Thymus (tissue), 11 donors: ENCODE measurements around the gene ANP32E. TPM values are rescaled to one million over a fixed set of nuclear protein-coding genes. Genes with fewer than 3 reads are reported as not detected.
"Not testable (repeated sequence)": the region's sequence is repeated elsewhere in the genome, so short reads cannot be mapped to it uniquely, and the experiment has no call there.

ENCODE experiments used
- DNase-seq, 9 donors: peaks; one replicate each; pipeline ENCODE4 v3.0.0-alpha.2; 2013; ENCODE audit warnings: low spot score in 9 of 9, low read depth in 6 of 9, missing footprints in 1 of 9
- H3K27ac ChIP-seq, 2 donors: one replicate each; pipeline ENCODE4 v1.5.1; 2013; ENCODE audit warnings: control low read depth in 1 of 2, low read depth in 1 of 2, low read length in 1 of 2, mild to moderate bottlenecking in 1 of 2, moderate library complexity in 1 of 2
- H3K27me3 ChIP-seq, 2 donors: one replicate each; pipeline ENCODE4 v1.5.1; 2013; ENCODE audit warnings: low read length in 1 of 2; ENCODE audit not compliant: control insufficient read depth in 2 of 2, insufficient read depth in 1 of 2
- H3K36me3 ChIP-seq, 2 donors: one replicate each; pipeline ENCODE4 v1.5.1; 2013; ENCODE audit warnings: low read length in 1 of 2, mild to moderate bottlenecking in 1 of 2, moderate library complexity in 1 of 2; ENCODE audit not compliant: control insufficient read depth in 2 of 2, insufficient read depth in 2 of 2
- H3K4me1 ChIP-seq, 2 donors: one replicate each; pipeline ENCODE4 v1.5.1; 2013; ENCODE audit warnings: low read length in 2 of 2; ENCODE audit not compliant: control insufficient read depth in 2 of 2, insufficient read depth in 2 of 2
- H3K4me3 ChIP-seq, 2 donors: one replicate each; pipeline ENCODE4 v1.5.1; 2013; ENCODE audit warnings: low read length in 2 of 2, control low read depth in 1 of 2, mild to moderate bottlenecking in 1 of 2
- H3K9me3 ChIP-seq, 2 donors: one replicate each; pipeline ENCODE4 v1.5.1; 2013; ENCODE audit warnings: low read length in 1 of 2, mild to moderate bottlenecking in 1 of 2; ENCODE audit not compliant: control insufficient read depth in 2 of 2, insufficient read depth in 1 of 2
- WGBS: extraction: QIAGEN DNeasy Blood & Tissue Kit; methylation state at CpG from one replicate; pipeline ENCODE4 v1.1.7; 2013; 5-methylcytosine and 5-hydroxymethylcytosine counted together
- polyA plus RNA-seq: library from polyadenylated mRNA; stranded (reverse); fragments of 200-250 nt; gene quantifications from one replicate; pipeline ENCODE4 v1.2.3, GENCODE V29; 2013
- total RNA-seq: library from RNA; stranded (reverse); fragments of 120-200 nt; gene quantifications from one replicate; pipeline ENCODE4 v1.2.4, GENCODE V29; 2013
- donor health status: healthy.

The ANP32E gene
- total and polyA plus RNA-seq, 2 donors: 44.5 to 55.4 TPM

GRCh38 chr1:150210091-150210490 lies 25.8 kb downstream of the ANP32E start:
- no peak overlapping the region for H3K4me3 ChIP-seq
- no peaks in the 10 kb centered on the region for H3K27me3 ChIP-seq
- no peaks in the 10 kb centered on the region for H3K9me3 ChIP-seq
- WGBS: 97% methylated on average over 4 of the region's 4 CpGs
- DNase-seq: no peak
- peaks cover 0 to 3% of the 10 kb centered on the region in 2 donors for H3K36me3 ChIP-seq
- H3K27ac ChIP-seq: no peak overlapping the region
- H3K4me1 ChIP-seq: peaks cover 4 to 13% of the 10 kb centered on the region in 2 donors

- not testable (repeated sequence) for H3K9me3 ChIP-seq, H3K27me3 ChIP-seq, H3K27ac ChIP-seq, DNase-seq, H3K36me3 ChIP-seq, H3K4me3 ChIP-seq, H3K4me1 ChIP-seq
- 97% methylated on average over 6 of the region's 6 CpGs for WGBS
Observed at GRCh38 chr1:150208460-150208859, 27.5 kb downstream of the ANP32E start.

GRCh38 chr1:150207281-150207971 lies 28.5 kb downstream of the ANP32E start:
- Histone ChIP-seq H3K4me1 (no peaks in the 10 kb centered on the region), H3K4me3 (no peak overlapping the region), H3K27me3 (no peaks in the 10 kb centered on the region), H3K9me3 (no peaks in the 10 kb centered on the region), H3K36me3 (no peaks in the 10 kb centered on the region), H3K27ac (no peak overlapping the region)
- DNase-seq: no peak
- 98% methylated on average over 7 of the region's 7 CpGs for WGBS

- no peaks in the 10 kb centered on the region for H3K4me1 ChIP-seq
- H3K4me3 ChIP-seq: no peak overlapping the region
- no peak for DNase-seq
- no peaks in the 10 kb centered on the region for H3K27me3 ChIP-seq
- no peak overlapping the region for H3K27ac ChIP-seq
- H3K9me3 ChIP-seq: no peaks in the 10 kb centered on the region
- no peaks in the 10 kb centered on the region for H3K36me3 ChIP-seq
- 94% methylated on average over 1 of the region's 1 CpG for WGBS
Observed at GRCh38 chr1:150196417-150196816, 39.5 kb downstream of the ANP32E start.

- no peak overlapping the region for H3K27ac ChIP-seq
- H3K4me3 ChIP-seq: no peak overlapping the region
- WGBS: 97% methylated on average over 4 of the region's 4 CpGs
- no peak for DNase-seq
- H3K36me3 ChIP-seq: no peaks in the 10 kb centered on the region
- H3K9me3 ChIP-seq: no peaks in the 10 kb centered on the region
- no peaks in the 10 kb centered on the region for H3K27me3 ChIP-seq
- H3K4me1 ChIP-seq: no peaks in the 10 kb centered on the region
Observed at GRCh38 chr1:150194381-150195031, 41.4 kb downstream of the ANP32E start.

- Histone ChIP-seq H3K9me3 (no peaks in the 10 kb centered on the region), H3K27ac (no peak overlapping the region), H3K4me3 (no peak overlapping the region), H3K36me3 (no peaks in the 10 kb centered on the region), H3K4me1 (peaks cover 0 to 4% of the 10 kb centered on the region in 2 donors), H3K27me3 (no peaks in the 10 kb centered on the region)
- DNase-seq: no peak
- 92% methylated on average over 2 of the region's 2 CpGs for WGBS
Observed at GRCh38 chr1:150192012-150192411, 43.9 kb downstream of the ANP32E start.

GRCh38 chr1:150187560-150187931 lies 48.4 kb downstream of the ANP32E start:
- DNase-seq: no peak
- no peak overlapping the region for H3K4me3 ChIP-seq
- H3K4me1 ChIP-seq: peaks cover 0 to 4% of the 10 kb centered on the region in 2 donors
- H3K9me3 ChIP-seq: no peaks in the 10 kb centered on the region
- H3K27ac ChIP-seq: no peak overlapping the region
- WGBS: 54% methylated on average over 3 of the region's 3 CpGs
- no peaks in the 10 kb centered on the region for H3K27me3 ChIP-seq
- H3K36me3 ChIP-seq: no peaks in the 10 kb centered on the region

- H3K27me3 ChIP-seq: no peaks in the 10 kb centered on the region
- H3K36me3 ChIP-seq: no peaks in the 10 kb centered on the region
- peak in 8 of 9 donors; percentile 23 to 81 (median 52) for DNase-seq
- H3K4me3 ChIP-seq: no peak overlapping the region
- peaks cover 0 to 4% of the 10 kb centered on the region in 2 donors for H3K4me1 ChIP-seq
- H3K9me3 ChIP-seq: no peaks in the 10 kb centered on the region
- WGBS: 7% methylated on average over 10 of the region's 10 CpGs
- H3K27ac ChIP-seq: no peak overlapping the region
Observed at GRCh38 chr1:150186789-150187559, 48.9 kb downstream of the ANP32E start.

GRCh38 chr1:150186438-150186788 lies 49.5 kb downstream of the ANP32E start:
- H3K27ac ChIP-seq, H3K4me3 ChIP-seq: not testable (repeated sequence)

More at GRCh38 chr1:150186438-150186788, 49.5 kb downstream of the ANP32E start:
- not testable (repeated sequence) for H3K27me3 ChIP-seq, H3K36me3 ChIP-seq, H3K4me1 ChIP-seq, DNase-seq, H3K9me3 ChIP-seq
- 92% methylated on average over 7 of the region's 7 CpGs for WGBS
